Fibroblast of mammary gland (primary cell): ENCODE measurements around the gene SCCPDH.

ENCODE experiments used
- DNase-seq: peaks from one replicate; pipeline ENCODE4 v3.0.0-alpha.2; 2010; ENCODE audit warnings: low read depth
- H3K4me3 ChIP-seq: 2 replicates; pipeline ENCODE4 v1.5.1; 2011; ENCODE audit warnings: low read depth, mild to moderate bottlenecking, low read length, moderate library complexity; ENCODE audit not compliant: control insufficient read depth
- TF ChIP-seq, protein P1 (sequence below): conservative IDR thresholded peaks from 2 replicates; pipeline ENCODE4 v1.5.1; 2011; ENCODE audit warnings: low read depth, low read length, inconsistent platforms; ENCODE audit not compliant: control insufficient read depth, insufficient read depth

Gene SCCPDH

GRCh38 chr1:246695136-246695535 is 29.1 kb upstream of the SCCPDH start:
- peak; percentile 38 for DNase-seq
- TF ChIP-seq, protein P1, sequence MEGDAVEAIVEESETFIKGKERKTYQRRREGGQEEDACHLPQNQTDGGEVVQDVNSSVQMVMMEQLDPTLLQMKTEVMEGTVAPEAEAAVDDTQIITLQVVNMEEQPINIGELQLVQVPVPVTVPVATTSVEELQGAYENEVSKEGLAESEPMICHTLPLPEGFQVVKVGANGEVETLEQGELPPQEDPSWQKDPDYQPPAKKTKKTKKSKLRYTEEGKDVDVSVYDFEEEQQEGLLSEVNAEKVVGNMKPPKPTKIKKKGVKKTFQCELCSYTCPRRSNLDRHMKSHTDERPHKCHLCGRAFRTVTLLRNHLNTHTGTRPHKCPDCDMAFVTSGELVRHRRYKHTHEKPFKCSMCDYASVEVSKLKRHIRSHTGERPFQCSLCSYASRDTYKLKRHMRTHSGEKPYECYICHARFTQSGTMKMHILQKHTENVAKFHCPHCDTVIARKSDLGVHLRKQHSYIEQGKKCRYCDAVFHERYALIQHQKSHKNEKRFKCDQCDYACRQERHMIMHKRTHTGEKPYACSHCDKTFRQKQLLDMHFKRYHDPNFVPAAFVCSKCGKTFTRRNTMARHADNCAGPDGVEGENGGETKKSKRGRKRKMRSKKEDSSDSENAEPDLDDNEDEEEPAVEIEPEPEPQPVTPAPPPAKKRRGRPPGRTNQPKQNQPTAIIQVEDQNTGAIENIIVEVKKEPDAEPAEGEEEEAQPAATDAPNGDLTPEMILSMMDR = no peak

DNA sequence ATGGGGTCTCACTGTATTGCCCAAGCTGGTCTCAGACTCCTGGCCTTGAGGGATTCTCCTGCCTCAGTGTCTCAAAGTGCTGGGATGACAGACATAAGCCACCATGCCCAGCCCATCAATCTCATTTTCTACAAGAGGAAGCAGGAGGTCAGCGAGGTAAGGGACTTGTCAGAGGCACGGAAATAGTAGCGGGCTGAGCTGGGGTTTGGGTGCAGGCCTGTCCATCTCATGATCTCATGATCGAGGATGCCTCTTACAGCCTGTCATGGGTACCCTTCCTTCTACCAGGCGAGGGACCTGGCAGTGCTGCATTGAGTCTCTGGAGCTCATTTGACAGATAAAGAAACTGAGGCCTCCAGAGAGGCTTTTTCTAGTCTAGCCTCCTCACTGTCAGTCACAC is 28.5 kb upstream of the SCCPDH start:
- TF ChIP-seq, protein P1 = no peak
- H3K4me3 ChIP-seq = no peak overlapping the region
- DNase-seq = no peak

More at GRCh38 chr1:246695136-246695535, 29.1 kb upstream of the SCCPDH start:
- H3K4me3 ChIP-seq = no peak overlapping the region

DNA sequence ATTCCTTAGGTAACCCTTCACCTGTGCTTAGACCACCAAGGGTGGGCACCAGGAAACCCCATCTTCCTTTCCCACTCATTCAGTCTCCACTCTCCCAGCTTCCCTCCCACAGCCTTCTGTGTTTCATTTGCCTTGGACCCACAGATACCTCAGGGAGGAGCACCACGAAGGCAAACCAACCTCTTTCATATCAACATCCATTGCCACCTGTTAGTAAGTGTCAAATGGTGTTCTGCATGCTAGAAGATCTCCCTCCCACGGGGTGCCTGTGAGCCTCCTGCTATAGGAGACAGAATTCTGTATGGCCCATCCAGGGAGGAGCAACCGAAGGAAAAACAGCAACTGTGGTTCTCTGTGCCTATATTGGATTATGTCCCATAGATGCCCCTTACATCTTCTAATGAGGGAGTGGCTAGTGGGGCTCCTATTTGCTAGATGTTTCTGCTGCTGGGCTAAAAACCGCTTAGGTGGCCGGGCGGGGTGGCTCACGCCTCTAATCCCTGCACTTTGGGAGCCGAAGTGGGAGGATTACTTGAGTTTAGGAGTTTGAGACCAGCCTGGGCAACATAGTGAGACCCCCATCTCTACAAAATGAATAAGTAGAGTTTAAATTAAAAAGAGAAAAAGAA is 25.6 kb upstream of the SCCPDH start:
- TF ChIP-seq, protein P1 = no peak
- H3K4me3 ChIP-seq = no peak overlapping the region
- DNase-seq = no peak

DNA sequence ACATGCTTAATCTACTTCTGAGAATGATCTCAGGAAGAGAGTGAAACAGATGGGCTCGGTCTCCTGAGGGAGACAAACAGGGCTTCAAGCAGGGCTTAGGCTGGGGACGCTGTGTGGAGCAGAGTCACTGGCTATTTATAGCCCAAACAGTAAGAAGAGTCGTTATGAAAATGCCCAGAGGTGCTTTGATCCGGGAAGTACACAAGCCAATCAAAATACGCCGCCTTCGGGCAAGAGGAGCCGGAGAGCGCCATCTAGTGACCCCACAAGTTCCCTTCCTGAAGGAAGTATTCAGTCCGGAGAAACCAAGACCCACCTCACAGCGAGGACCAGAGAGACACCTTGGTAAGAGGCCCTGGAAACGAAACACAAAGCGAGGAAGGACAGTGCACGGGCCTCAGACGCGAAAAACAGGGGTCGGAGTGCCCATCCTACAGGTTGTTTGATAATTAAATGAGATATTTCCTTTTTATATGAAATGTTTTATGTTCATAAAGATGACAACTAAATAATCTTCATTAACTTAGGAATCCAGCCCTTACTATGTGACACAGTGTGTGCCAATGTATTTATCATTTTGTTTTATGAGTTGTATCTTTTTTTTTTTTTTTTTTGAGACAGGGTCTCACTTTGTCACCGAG is 25.0 kb upstream of the SCCPDH start:
- TF ChIP-seq, protein P1 = peak; percentile 93
- peak; percentile 94 for DNase-seq
- no peak overlapping the region for H3K4me3 ChIP-seq

GRCh38 chr1:246703581-246703980 is 20.6 kb upstream of the SCCPDH start:
- DNase-seq = no peak
- TF ChIP-seq, protein P1 = no peak
- H3K4me3 ChIP-seq = no peak overlapping the region

DNA sequence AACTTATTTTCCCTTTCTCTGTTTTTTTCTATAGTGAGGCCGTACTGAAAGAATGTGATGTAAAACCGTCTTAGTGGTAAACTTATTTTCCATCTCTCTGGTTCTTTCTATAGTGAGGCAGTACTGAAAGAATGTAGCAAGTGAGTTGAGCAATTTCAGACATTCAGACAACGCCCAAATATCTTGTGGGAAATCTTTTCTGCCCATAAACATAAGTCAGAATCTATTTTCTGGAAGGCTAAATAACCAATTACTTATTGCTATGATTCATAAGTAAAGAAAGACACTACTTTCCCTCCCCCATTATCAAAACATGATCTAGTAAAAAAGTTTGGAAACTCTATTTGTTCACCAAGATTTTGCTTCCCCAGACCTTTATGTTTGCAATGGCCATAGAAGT is 18.8 kb upstream of the SCCPDH start:
- TF ChIP-seq, protein P1 = no peak
- peak; percentile 93 for DNase-seq
- H3K4me3 ChIP-seq = no peak overlapping the region
